GM12873 (cell line): ENCODE results near the gene GFER.
A peak's percentile ranks its signal among the peaks of the same experiment; 100 is the strongest.

Experiments
- CTCF ChIP-seq: IDR thresholded peaks from 2 replicates; pipeline ENCODE4 v1.5.1; 2012; ENCODE audit warnings: low read depth, mild to moderate bottlenecking, moderate library complexity, low read length, control low read depth; ENCODE audit not compliant: insufficient read depth; ENCODE audit errors: missing control alignments

GFER gene

DNA sequence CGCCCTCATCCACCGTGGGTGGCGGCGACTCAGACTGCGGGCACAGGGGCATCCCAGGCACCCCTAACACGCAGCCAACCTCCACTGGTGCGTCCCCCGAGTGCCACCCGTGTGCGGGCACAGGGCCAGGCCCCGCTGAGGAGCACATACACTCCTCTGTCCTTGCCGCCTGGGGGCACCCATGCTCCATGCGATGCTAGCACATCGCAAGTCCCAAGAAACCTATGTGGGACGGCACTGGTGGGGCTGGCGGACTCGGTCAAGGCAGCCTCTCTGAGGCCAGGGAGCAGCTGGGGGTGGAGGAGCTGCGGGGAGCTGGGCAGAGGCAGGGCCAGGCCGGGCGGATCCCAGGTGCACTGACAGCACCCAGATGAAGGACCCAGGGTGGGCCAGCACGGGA, 21.7 kb downstream of the GFER start:
- peak; percentile 25 for TF ChIP-seq CTCF

DNA sequence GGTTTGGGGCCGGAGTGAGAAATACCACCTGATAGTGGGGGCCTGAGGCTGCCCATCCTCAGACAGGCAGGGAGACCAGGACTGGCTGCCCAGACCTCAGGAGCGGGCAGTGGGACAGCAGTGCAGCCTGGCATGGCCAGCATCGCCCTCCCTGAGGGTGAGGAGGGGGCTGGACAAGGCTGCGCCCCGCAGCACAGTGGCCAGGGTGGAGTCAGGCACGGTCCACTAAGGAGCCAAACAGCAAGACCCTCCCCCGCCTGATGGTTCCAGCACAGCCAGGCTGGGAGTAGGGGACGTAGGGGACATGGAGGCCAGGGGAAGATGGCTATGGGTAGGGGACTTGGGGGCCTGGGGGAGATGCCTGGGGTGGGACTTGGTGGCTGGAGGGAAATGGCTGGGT, 22.3 kb downstream of the GFER start:
- no peak for TF ChIP-seq CTCF

- TF ChIP-seq CTCF, result no peak
Observed at GRCh38 chr16:2007081-2007836, 23.3 kb downstream of the GFER start.

GRCh38 chr16:2008009-2008526, 24.1 kb downstream of the GFER start:
- TF ChIP-seq CTCF, result no peak

DNA sequence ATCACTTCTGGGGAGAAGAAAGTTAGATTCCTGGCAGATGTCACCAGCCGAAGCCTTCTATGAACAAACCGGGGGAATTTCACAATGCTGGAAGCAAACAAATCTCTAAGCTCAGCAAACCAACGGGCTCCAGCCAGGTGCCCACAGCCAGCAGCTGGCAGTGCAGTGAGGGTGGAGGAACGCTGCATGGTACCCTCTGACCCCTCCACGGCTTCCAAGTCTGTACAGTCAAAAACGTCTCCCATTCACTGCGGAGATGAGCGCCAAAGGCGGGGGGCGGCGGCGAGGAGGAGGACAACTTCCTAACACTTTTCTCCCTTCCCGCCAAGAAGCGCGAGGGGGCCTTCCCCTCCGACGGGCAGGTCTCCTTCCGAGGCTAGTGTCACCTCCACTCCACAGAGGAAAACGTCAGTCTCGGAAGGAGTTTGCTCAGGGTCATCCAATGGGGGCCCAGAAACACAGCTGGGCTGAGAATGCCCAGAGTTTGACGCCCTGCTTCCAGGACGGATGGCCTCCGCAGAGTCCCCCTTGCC, 24.7 kb downstream of the GFER start:
- no peak for TF ChIP-seq CTCF

GRCh38 chr16:2009164-2009711, 25.2 kb downstream of the GFER start:
- no peak for TF ChIP-seq CTCF

- TF ChIP-seq CTCF, result no peak
Observed at GRCh38 chr16:2009791-2010510, 26.0 kb downstream of the GFER start, which contains the start of gene ZNF598. Gene ZNF598, minus strand, starts transcription at chr16:2009821.
